Loucy (cell line): ENCODE data around the gene AGK.

ENCODE experiments used
- H2AFZ ChIP-seq: fragments of 200-600 bp; sonication (generic); 2 replicates; pipeline ENCODE4 v1.6.0; 2016; ENCODE audit warnings: antibody characterized with exemption, mild to moderate bottlenecking, low read length, moderate library complexity
- H3F3A ChIP-seq: fragments of 200-600 bp; 2 replicates; pipeline ENCODE4 v1.6.0; 2016; ENCODE audit warnings: antibody characterized with exemption, low read depth, mild to moderate bottlenecking
- H3K27me3 ChIP-seq: fragments of 200-600 bp; sonication (generic); 2 replicates; pipeline ENCODE4 v1.6.1; 2014; ENCODE audit warnings: low read length, mild to moderate bottlenecking; ENCODE audit not compliant: insufficient read depth, poor library complexity, severe bottlenecking
- H3K36me3 ChIP-seq: fragments of 200-600 bp; sonication (generic); 2 replicates; pipeline ENCODE4 v1.6.1; 2016; ENCODE audit warnings: low read length; ENCODE audit not compliant: insufficient read depth
- H3K4me1 ChIP-seq: fragments of 200-600 bp; sonication (generic); 2 replicates; pipeline ENCODE4 v1.5.1; 2014; ENCODE audit warnings: low read length, mild to moderate bottlenecking; ENCODE audit not compliant: insufficient read depth, poor library complexity, severe bottlenecking
- H3K4me2 ChIP-seq: fragments of 200-600 bp; sonication (generic); 2 replicates; pipeline ENCODE4 v1.6.0; 2014; ENCODE audit warnings: antibody characterized with exemption, low read length, low read depth, mild to moderate bottlenecking; ENCODE audit not compliant: poor library complexity, severe bottlenecking
- H3K4me3 ChIP-seq: fragments of 200-600 bp; sonication (generic); 2 replicates; pipeline ENCODE4 v1.5.1; 2014; ENCODE audit warnings: low read length, mild to moderate bottlenecking, mixed read lengths; ENCODE audit not compliant: poor library complexity, severe bottlenecking
- H3K79me2 ChIP-seq: fragments of 200-600 bp; sonication (generic); 2 replicates; pipeline ENCODE4 v1.6.1; 2014; ENCODE audit warnings: low read length; ENCODE audit not compliant: insufficient read depth
- H3K9ac ChIP-seq: fragments of 200-600 bp; sonication (generic); 2 replicates; pipeline ENCODE4 v1.6.0; 2014; ENCODE audit warnings: mild to moderate bottlenecking, low read depth, low read length, moderate library complexity; ENCODE audit not compliant: poor library complexity, severe bottlenecking
- H3K9me2 ChIP-seq: fragments of 200-600 bp; sonication (generic); replicated peaks from 2 replicates; pipeline ENCODE4 v1.6.1; 2016; ENCODE audit warnings: low read depth, low read length, mixed read lengths
- H3K9me3 ChIP-seq: fragments of 200-600 bp; sonication (generic); 2 replicates; pipeline ENCODE4 v1.6.1; 2014; ENCODE audit warnings: mild to moderate bottlenecking, antibody characterized with exemption, low read length, low read depth; ENCODE audit not compliant: insufficient read depth
- H4K20me1 ChIP-seq: fragments of 200-600 bp; sonication (generic); 2 replicates; pipeline ENCODE4 v1.6.0; 2014; ENCODE audit warnings: antibody characterized with exemption, low read length, mild to moderate bottlenecking; ENCODE audit not compliant: insufficient read depth, poor library complexity, severe bottlenecking
- CTCF ChIP-seq: fragments of 200-600 bp; sonication (generic); conservative IDR thresholded peaks from 2 replicates; pipeline ENCODE4 v1.5.1; 2014; ENCODE audit warnings: mild to moderate bottlenecking, antibody characterized with exemption, low read length
- EZH2phosphoT487 ChIP-seq: fragments of 200-600 bp; IDR thresholded peaks from 2 replicates; pipeline ENCODE4 v1.6.1; 2018; ENCODE audit warnings: antibody characterized with exemption, mild to moderate bottlenecking, moderate library complexity, borderline replicate concordance

Gene AGK

GRCh38 chr7:141671705-141672496, 120.7 kb downstream of the AGK start:
- Histone ChIP-seq H3K36me3 (peaks cover 28% of the 10 kb centered on the region; the same call in 1 of the 2 replicates), H3K4me3 (no peak overlapping the region), H3K4me2 (no peak overlapping the region), H3K27me3 (no peaks in the 10 kb centered on the region), H2AFZ (no peak overlapping the region), H3K4me1 (no peaks in the 10 kb centered on the region), H4K20me1 (no peaks in the 10 kb centered on the region), H3F3A (no peaks in the 10 kb centered on the region), H3K9ac (no peak overlapping the region), H3K9me2 (no peaks in the 10 kb centered on the region), H3K9me3 (no peaks in the 10 kb centered on the region), H3K79me2 (no peaks in the 10 kb centered on the region)
- TF ChIP-seq CTCF = no peak
- TF ChIP-seq EZH2phosphoT487 = no peak

- Histone ChIP-seq H3K4me2 (no peak overlapping the region), H3K9ac (no peak overlapping the region), H4K20me1 (no peaks in the 10 kb centered on the region), H3K79me2 (no peaks in the 10 kb centered on the region), H3K36me3 (peaks cover 30% of the 10 kb centered on the region; the same call in 1 of the 2 replicates), H3K27me3 (no peaks in the 10 kb centered on the region), H3K9me2 (no peaks in the 10 kb centered on the region), H3K4me1 (no peaks in the 10 kb centered on the region), H3F3A (no peaks in the 10 kb centered on the region), H3K4me3 (no peak overlapping the region), H2AFZ (no peak overlapping the region), H3K9me3 (no peaks in the 10 kb centered on the region)
- TF ChIP-seq CTCF (no peak), EZH2phosphoT487 (no peak)
These were observed 122.1 kb downstream of the AGK start for GRCh38 chr7:141673346-141673745.

DNA sequence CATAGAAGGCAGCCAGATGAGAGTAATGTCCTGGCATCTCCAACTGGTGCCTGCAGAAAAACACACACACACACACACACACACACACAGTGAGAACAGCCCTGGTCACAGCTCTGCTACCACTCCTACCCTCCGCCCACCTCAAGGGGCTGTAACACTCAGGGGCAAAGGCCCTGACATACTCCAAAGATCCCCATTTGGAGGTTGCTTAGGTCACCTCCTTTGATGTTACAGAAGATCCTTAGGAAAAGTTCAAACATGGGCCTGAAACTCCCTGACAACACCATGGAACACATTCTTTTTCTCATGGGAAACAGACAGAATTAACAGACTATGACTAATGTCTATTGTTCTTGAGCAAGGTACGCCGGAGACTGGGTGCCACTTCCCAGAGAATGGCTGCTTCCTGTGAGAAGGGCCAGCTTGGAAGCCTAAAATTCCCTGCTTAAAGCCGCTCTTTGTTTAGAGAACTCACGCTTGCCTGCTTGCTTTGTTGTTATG, 123.0 kb downstream of the AGK start:
- H3F3A ChIP-seq = no peaks in the 10 kb centered on the region
- no peaks in the 10 kb centered on the region for H3K4me1 ChIP-seq
- no peaks in the 10 kb centered on the region for H3K9me3 ChIP-seq
- no peak overlapping the region for H3K4me3 ChIP-seq
- no peaks in the 10 kb centered on the region for H4K20me1 ChIP-seq
- H3K9ac ChIP-seq = no peak overlapping the region
- no peaks in the 10 kb centered on the region for H3K9me2 ChIP-seq
- no peak overlapping the region for H2AFZ ChIP-seq
- H3K27me3 ChIP-seq = no peaks in the 10 kb centered on the region
- peaks cover 30% of the 10 kb centered on the region; the same call in 1 of the 2 replicates for H3K36me3 ChIP-seq
- TF ChIP-seq EZH2phosphoT487 (no peak), CTCF (no peak)
- H3K4me2 ChIP-seq = no peak overlapping the region
- no peaks in the 10 kb centered on the region for H3K79me2 ChIP-seq
